ENCODE data around the gene CHST14.

The CHST14 gene

DNA sequence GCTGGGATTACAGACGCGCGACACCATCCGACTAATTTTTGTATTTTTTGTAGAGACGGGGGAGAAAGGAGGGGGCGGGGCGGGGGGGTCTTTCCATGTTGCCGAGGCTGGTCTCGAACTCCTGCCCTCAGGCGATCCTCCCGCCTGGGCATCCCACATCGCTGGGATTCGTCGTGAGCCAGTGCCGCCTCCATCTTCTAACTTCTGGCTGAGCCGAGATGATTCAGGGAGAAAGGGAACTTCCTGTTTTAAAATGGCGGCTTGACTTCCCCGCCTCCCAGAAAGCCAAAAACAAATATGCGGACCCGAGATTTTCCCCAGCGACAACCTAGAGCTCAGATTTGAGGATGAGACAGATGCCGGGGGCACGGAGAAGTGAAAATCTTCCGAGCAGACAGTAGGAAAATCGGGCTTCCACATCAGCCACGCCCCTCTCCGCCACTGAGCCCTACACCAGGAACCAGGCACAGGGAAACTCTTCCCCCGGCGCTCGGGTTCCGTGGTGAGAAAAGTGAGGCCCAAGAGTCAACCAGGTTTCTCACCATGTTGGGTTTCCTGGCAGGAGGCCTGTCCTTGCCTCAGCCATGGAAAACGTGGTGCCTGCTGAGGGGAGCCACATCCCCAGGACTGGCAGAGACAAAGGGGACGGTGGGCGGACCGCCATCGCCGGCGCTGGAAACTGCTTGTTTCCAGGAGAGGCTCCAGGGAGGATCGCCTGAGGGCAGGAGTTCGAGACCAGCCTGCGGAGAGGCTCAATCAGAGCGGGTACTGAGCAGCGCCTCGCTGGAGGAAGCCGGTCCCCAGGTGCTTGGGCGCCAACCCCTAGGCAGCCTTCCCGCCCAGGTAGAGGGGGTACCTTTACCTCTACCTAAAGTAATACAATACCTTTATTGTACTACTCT, 18.7 kb downstream of the CHST14 start:
- Histone ChIP-seq H3K27ac (ENCODE audit: insufficient read depth, low read length, poor library complexity, severe bottlenecking) (no peak overlapping the region), H3K36me3 (ENCODE audit: control insufficient read depth, insufficient read depth, low read length) (no peaks in the 10 kb centered on the region), H3K4me1 (ENCODE audit: control insufficient read depth, insufficient read depth, low read length, poor library complexity, severe bottlenecking) (peaks cover 5% of the 10 kb centered on the region), H3K4me3 (ENCODE audit: insufficient read depth, low read depth, low read length, poor library complexity, severe bottlenecking) (no peak overlapping the region), H3K9me3 (ENCODE audit: control insufficient read depth, low read length) (no peaks in the 10 kb centered on the region), H3K27me3 (replicated peaks; ENCODE audit: control insufficient read depth, insufficient read depth, low read length, poor library complexity, severe bottlenecking) (no peaks in the 10 kb centered on the region)
- no peak for DNase-seq

DNA sequence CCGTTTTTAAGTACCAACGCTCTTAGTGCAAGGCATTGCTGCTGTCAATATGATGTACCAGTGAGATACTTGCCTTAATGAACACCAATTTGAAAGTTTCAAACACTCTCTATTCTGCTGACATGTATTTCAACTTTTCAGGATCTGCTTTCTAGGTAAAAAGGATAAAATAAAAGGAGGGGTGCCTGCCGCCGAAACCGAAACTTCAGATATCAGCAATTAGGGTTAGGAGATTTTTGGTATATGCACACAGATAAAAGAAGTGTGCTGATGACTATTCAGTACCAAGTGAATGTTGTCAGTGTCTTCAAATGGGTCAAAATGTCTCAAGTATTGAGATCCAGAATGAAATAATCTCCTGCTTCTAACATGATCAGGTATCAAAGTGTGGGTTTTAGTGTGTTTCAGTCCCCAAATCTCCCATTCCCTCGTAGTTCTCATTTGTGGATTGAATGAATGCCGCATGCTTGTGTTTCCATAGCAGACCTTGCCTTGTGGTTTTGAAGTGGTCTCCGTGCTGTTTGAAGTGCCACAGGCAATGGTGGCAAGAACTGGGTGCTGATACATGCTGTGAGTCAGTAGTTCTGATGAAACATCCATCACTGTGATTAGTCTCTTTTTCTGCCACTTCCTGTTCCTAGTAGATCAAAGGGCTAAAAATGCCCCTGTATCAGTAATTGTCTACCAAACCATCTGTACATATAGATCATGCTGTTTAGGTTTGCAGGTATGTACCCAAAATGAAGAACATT, 22.5 kb downstream of the CHST14 start:
- DNase-seq: peak; percentile 13 to 47 (median 14)
- no peaks in the 10 kb centered on the region for H3K9me3 ChIP-seq (ENCODE audit: control insufficient read depth, low read length)
- peak overlapping the region; percentile 21 for H3K27ac ChIP-seq (ENCODE audit: insufficient read depth, low read length, poor library complexity, severe bottlenecking)
- no peaks in the 10 kb centered on the region for H3K36me3 ChIP-seq (ENCODE audit: control insufficient read depth, insufficient read depth, low read length)
- no peaks in the 10 kb centered on the region for H3K27me3 ChIP-seq (replicated peaks; ENCODE audit: control insufficient read depth, insufficient read depth, low read length, poor library complexity, severe bottlenecking)
- peaks cover 5% of the 10 kb centered on the region for H3K4me1 ChIP-seq (ENCODE audit: control insufficient read depth, insufficient read depth, low read length, poor library complexity, severe bottlenecking)
- peak overlapping the region; percentile 5 for H3K4me3 ChIP-seq (ENCODE audit: insufficient read depth, low read depth, low read length, poor library complexity, severe bottlenecking)

DNA sequence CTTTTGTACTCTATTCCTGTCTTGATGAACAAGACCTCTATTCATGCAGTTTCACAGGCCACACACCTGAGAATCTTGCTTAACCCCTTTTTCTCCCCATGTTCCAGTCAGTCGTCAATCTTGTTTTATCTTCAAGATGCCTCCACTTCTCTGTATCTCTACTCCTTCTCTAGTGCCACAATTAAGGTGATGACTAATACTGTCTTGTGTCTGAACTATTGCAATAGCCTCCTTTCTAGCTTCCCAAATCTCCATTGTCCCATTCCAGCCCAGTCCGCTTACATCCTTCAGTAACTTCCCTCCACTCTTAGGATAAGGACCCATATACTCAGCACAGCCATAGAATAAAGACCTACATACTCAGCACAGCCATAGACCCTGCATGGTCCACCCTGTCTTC, 24.7 kb downstream of the CHST14 start:
- Histone ChIP-seq H3K4me3 (ENCODE audit: insufficient read depth, low read depth, low read length, poor library complexity, severe bottlenecking) (no peak overlapping the region), H3K36me3 (ENCODE audit: control insufficient read depth, insufficient read depth, low read length) (no peaks in the 10 kb centered on the region), H3K9me3 (ENCODE audit: control insufficient read depth, low read length) (no peaks in the 10 kb centered on the region), H3K27me3 (replicated peaks; ENCODE audit: control insufficient read depth, insufficient read depth, low read length, poor library complexity, severe bottlenecking) (no peaks in the 10 kb centered on the region), H3K4me1 (ENCODE audit: control insufficient read depth, insufficient read depth, low read length, poor library complexity, severe bottlenecking) (peaks cover 5% of the 10 kb centered on the region), H3K27ac (ENCODE audit: insufficient read depth, low read length, poor library complexity, severe bottlenecking) (no peak overlapping the region)
- no peak for DNase-seq

GRCh38 chr15:40498418-40498817, 27.6 kb downstream of the CHST14 start:
- Histone ChIP-seq H3K27ac (ENCODE audit: insufficient read depth, low read length, poor library complexity, severe bottlenecking) (no peak overlapping the region), H3K9me3 (ENCODE audit: control insufficient read depth, low read length) (no peaks in the 10 kb centered on the region), H3K4me1 (ENCODE audit: control insufficient read depth, insufficient read depth, low read length, poor library complexity, severe bottlenecking) (no peaks in the 10 kb centered on the region), H3K4me3 (ENCODE audit: insufficient read depth, low read depth, low read length, poor library complexity, severe bottlenecking) (no peak overlapping the region), H3K27me3 (replicated peaks; ENCODE audit: control insufficient read depth, insufficient read depth, low read length, poor library complexity, severe bottlenecking) (no peaks in the 10 kb centered on the region), H3K36me3 (ENCODE audit: control insufficient read depth, insufficient read depth, low read length) (no peaks in the 10 kb centered on the region)
- no peak for DNase-seq

DNA sequence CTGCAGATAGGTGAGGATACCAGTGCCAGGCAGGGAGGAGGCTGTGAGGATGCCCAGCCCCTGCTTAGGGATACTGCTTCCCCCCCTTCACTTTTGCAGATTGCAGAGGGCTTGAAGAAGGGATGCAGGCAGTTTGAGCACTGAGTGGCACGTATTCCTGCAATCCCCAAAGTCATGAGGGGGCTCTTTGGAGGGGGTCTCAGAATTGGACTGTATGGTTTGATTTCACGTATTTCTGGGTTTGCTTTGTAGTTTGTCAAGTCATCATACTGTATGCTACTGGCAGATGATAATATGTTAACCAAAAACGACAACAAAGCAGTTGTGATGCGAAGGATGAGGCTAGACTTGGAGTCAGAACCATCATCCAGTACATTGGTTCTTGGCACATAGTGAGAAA, 28.1 kb downstream of the CHST14 start:
- Histone ChIP-seq H3K4me3 (ENCODE audit: insufficient read depth, low read depth, low read length, poor library complexity, severe bottlenecking) (no peak overlapping the region), H3K4me1 (ENCODE audit: control insufficient read depth, insufficient read depth, low read length, poor library complexity, severe bottlenecking) (no peaks in the 10 kb centered on the region), H3K27ac (ENCODE audit: insufficient read depth, low read length, poor library complexity, severe bottlenecking) (no peak overlapping the region), H3K27me3 (replicated peaks; ENCODE audit: control insufficient read depth, insufficient read depth, low read length, poor library complexity, severe bottlenecking) (no peaks in the 10 kb centered on the region), H3K9me3 (ENCODE audit: control insufficient read depth, low read length) (no peaks in the 10 kb centered on the region), H3K36me3 (ENCODE audit: control insufficient read depth, insufficient read depth, low read length) (no peaks in the 10 kb centered on the region)
- no peak for DNase-seq

DNA sequence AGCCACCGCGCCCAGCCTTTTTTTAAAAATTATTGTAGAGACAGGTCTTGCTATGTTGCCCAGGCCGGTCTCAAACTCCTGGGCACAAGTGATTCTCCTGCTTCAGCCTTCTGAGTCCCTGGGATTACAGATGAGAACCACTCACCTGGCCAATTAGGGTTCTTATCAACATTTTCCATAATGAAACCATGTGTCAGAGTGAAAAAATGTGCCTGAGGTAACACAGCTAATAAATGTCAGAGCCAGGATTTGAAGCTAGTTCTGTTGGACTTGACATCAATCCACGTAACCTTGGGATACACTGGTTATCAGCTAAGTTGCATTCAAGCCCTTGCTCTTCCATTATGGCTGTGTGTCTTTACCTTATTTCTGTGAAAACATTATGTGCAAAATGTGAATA, 29.1 kb downstream of the CHST14 start:
- Histone ChIP-seq H3K9me3 (ENCODE audit: control insufficient read depth, low read length) (no peaks in the 10 kb centered on the region), H3K4me1 (ENCODE audit: control insufficient read depth, insufficient read depth, low read length, poor library complexity, severe bottlenecking) (no peaks in the 10 kb centered on the region), H3K36me3 (ENCODE audit: control insufficient read depth, insufficient read depth, low read length) (no peaks in the 10 kb centered on the region), H3K27me3 (replicated peaks; ENCODE audit: control insufficient read depth, insufficient read depth, low read length, poor library complexity, severe bottlenecking) (no peaks in the 10 kb centered on the region), H3K4me3 (ENCODE audit: insufficient read depth, low read depth, low read length, poor library complexity, severe bottlenecking) (no peak overlapping the region), H3K27ac (ENCODE audit: insufficient read depth, low read length, poor library complexity, severe bottlenecking) (no peak overlapping the region)
- no peak for DNase-seq

GRCh38 chr15:40500568-40501330, 30.0 kb downstream of the CHST14 start:
- H3K36me3 ChIP-seq (ENCODE audit: control insufficient read depth, insufficient read depth, low read length): no peaks in the 10 kb centered on the region
- DNase-seq: no peak
- H3K27me3 ChIP-seq (replicated peaks; ENCODE audit: control insufficient read depth, insufficient read depth, low read length, poor library complexity, severe bottlenecking): peaks cover 3% of the 10 kb centered on the region
- no peak overlapping the region for H3K27ac ChIP-seq (ENCODE audit: insufficient read depth, low read length, poor library complexity, severe bottlenecking)
- no peaks in the 10 kb centered on the region for H3K4me1 ChIP-seq (ENCODE audit: control insufficient read depth, insufficient read depth, low read length, poor library complexity, severe bottlenecking)
- no peak overlapping the region for H3K4me3 ChIP-seq (ENCODE audit: insufficient read depth, low read depth, low read length, poor library complexity, severe bottlenecking)
- no peaks in the 10 kb centered on the region for H3K9me3 ChIP-seq (ENCODE audit: control insufficient read depth, low read length)

DNA sequence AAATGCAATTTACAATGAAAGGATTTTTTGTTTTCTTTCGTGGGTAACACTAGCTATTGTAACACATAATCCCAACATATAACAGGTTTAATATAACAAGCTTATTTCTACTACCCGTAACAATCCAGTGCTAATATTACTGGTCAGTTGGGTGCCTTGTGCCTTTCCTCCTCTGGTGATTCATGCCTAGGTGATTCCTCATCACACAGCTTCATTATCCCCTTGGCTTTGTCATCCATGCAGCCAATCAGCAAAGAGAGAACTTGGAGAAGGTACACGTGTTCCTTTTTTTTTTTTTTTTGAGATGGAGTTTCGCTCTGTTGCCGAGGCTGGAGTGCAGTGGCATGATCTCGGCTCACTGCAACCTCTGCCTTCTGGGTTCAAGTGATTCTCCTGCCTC, 30.7 kb downstream of the CHST14 start:
- DNase-seq: no peak
- Histone ChIP-seq H3K4me3 (ENCODE audit: insufficient read depth, low read depth, low read length, poor library complexity, severe bottlenecking) (no peak overlapping the region), H3K4me1 (ENCODE audit: control insufficient read depth, insufficient read depth, low read length, poor library complexity, severe bottlenecking) (no peaks in the 10 kb centered on the region), H3K9me3 (ENCODE audit: control insufficient read depth, low read length) (no peaks in the 10 kb centered on the region), H3K36me3 (ENCODE audit: control insufficient read depth, insufficient read depth, low read length) (no peaks in the 10 kb centered on the region), H3K27me3 (replicated peaks; ENCODE audit: control insufficient read depth, insufficient read depth, low read length, poor library complexity, severe bottlenecking) (peaks cover 3% of the 10 kb centered on the region), H3K27ac (ENCODE audit: insufficient read depth, low read length, poor library complexity, severe bottlenecking) (no peak overlapping the region)

GRCh38 chr15:40506964-40507571, 36.3 kb downstream of the CHST14 start:
- H3K4me3 ChIP-seq (ENCODE audit: insufficient read depth, low read depth, low read length, poor library complexity, severe bottlenecking): peak overlapping the region; percentile 19
- no peaks in the 10 kb centered on the region for H3K36me3 ChIP-seq (ENCODE audit: control insufficient read depth, insufficient read depth, low read length)
- H3K27me3 ChIP-seq (replicated peaks; ENCODE audit: control insufficient read depth, insufficient read depth, low read length, poor library complexity, severe bottlenecking): peaks cover 24% of the 10 kb centered on the region
- peaks cover 12% of the 10 kb centered on the region for H3K4me1 ChIP-seq (ENCODE audit: control insufficient read depth, insufficient read depth, low read length, poor library complexity, severe bottlenecking)
- no peak overlapping the region for H3K27ac ChIP-seq (ENCODE audit: insufficient read depth, low read length, poor library complexity, severe bottlenecking)
- H3K9me3 ChIP-seq (ENCODE audit: control insufficient read depth, low read length): no peaks in the 10 kb centered on the region
- peak; percentile 19 to 33 (median 27) for DNase-seq
